ENCODE data around the gene ZNF853.
"Not testable (repeated sequence)": the region's sequence is repeated elsewhere in the genome, so short reads cannot be mapped to it uniquely, and the experiment has no call there.

ZNF853 gene

GRCh38 chr7:6614953-6615722, at the start of gene ZNF853:
ZNF853 (plus strand) TSS chr7:6615610; CDS start chr7:6616175, 565 bp downstream.
- no peak for DNase-seq (ENCODE audit: low read depth)
- TF ChIP-seq, protein P1, sequence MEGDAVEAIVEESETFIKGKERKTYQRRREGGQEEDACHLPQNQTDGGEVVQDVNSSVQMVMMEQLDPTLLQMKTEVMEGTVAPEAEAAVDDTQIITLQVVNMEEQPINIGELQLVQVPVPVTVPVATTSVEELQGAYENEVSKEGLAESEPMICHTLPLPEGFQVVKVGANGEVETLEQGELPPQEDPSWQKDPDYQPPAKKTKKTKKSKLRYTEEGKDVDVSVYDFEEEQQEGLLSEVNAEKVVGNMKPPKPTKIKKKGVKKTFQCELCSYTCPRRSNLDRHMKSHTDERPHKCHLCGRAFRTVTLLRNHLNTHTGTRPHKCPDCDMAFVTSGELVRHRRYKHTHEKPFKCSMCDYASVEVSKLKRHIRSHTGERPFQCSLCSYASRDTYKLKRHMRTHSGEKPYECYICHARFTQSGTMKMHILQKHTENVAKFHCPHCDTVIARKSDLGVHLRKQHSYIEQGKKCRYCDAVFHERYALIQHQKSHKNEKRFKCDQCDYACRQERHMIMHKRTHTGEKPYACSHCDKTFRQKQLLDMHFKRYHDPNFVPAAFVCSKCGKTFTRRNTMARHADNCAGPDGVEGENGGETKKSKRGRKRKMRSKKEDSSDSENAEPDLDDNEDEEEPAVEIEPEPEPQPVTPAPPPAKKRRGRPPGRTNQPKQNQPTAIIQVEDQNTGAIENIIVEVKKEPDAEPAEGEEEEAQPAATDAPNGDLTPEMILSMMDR (IDR thresholded peaks at IDR 0.05; ENCODE audit: control insufficient read depth, extremely low read depth, insufficient read depth) = no peak
- H3K4me3 ChIP-seq (ENCODE audit: low read depth, low read length) = no peak within 1 kb of the TSS

DNA sequence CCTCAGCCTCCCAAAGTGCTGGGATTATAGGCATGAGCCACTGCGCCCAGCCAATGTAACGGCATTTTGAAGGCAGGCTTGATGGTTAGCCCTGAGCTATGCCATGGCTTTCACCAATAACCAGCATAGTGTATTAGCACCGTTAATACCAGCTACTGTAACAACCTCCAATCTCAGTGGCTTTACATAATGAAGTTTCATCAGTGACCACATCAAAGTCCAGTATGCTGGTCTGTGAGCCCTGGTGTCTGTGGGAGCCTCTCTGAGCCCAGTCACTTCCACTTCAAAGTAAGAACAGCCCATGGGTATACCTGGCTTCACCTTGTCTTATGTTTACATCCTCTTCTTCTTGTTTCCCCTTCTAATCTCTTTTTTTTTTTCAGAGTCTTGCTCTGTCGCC, 49.8 kb upstream of the ZNF853 start:
- no peak overlapping the region for H3K4me3 ChIP-seq (ENCODE audit: low read depth, low read length)
- no peak for DNase-seq (ENCODE audit: low read depth)
- TF ChIP-seq, protein P1 (IDR thresholded peaks at IDR 0.05; ENCODE audit: control insufficient read depth, extremely low read depth, insufficient read depth) = no peak

- no peak for DNase-seq (ENCODE audit: low read depth)
- TF ChIP-seq, protein P1 (IDR thresholded peaks at IDR 0.05; ENCODE audit: control insufficient read depth, extremely low read depth, insufficient read depth) = no peak
- no peak overlapping the region for H3K4me3 ChIP-seq (ENCODE audit: low read depth, low read length)
Measured at GRCh38 chr7:6567886-6568285, 47.5 kb upstream of the ZNF853 start.

DNA sequence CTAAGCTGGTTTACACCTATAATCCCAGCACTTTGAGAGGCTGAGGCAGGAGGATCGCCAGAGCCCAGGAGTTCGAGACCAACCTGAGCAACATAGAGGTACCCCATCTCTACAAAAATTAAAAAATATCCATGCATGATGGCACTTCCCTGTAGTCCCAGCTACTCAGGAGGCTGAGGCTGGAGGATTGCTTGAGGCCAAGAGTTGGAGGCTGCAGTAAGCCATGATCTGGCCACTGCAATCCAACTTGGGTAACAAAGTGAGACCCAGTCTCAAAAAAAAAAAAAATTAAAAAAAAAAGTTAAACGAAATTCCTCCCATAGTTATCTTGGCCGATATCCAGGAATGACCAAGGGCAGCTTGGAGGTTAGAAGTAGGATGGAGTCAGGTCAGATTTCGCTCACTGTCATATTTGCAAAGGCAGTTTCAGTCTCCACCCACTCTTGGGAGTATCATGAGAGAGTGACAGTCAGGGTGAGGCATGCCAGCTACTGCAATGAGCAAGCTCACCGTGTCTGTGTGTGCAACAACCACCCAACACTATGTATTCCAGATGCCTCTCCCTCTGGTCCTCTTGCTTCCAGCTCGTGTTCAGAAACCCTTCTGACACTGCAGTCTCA, 44.1 kb upstream of the ZNF853 start:
- no peak for DNase-seq (ENCODE audit: low read depth)
- TF ChIP-seq, protein P1 (IDR thresholded peaks at IDR 0.05; ENCODE audit: control insufficient read depth, extremely low read depth, insufficient read depth) = no peak
- H3K4me3 ChIP-seq (ENCODE audit: low read depth, low read length) = no peak overlapping the region

GRCh38 chr7:6575281-6576023, 40.0 kb upstream of the ZNF853 start:
- DNase-seq (ENCODE audit: low read depth) = no peak
- TF ChIP-seq, protein P1 (IDR thresholded peaks at IDR 0.05; ENCODE audit: control insufficient read depth, extremely low read depth, insufficient read depth) = no peak
- H3K4me3 ChIP-seq (ENCODE audit: low read depth, low read length) = no peak overlapping the region

DNA sequence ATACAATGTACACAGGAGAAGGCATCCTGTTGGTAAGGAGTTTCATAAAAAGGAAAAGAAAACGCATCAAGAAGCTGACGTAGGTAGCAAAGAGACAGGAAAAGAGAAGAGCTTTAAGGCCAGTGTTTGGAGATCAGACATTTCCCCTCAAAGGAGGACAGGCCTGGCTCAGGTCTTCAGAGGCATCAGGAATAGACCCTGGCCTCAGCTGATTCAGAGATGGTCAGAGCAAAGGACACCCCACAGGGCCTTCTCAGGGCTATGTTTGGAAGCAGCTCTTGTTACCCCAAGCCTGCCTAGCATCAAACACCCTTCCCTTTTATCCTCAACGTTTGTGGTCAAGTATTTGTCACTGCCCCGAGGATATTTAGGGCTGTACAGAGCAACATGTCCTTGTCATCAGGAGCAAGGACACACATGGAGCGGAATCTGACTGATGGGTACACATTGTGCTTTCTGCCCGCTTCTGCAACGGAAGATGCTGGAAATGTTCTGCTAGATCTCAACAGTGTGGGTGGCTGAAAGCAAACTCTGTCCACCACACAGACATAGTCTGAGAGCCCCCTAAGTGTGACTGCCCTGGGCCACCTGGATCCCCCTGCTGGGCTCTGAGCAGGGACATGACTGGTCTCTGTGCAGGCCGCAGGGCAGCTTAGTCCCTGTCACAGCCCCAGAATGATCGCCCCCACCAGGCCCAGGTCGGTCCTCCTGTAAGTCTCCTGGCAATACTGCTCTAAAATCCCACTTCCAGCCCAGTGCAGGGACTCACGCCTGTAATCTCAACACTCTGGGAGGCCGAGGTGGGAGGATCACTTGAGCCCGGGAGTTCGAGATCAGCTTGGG, 39.2 kb upstream of the ZNF853 start:
- no peak for DNase-seq (ENCODE audit: low read depth)
- peak overlapping the region; percentile 84 for H3K4me3 ChIP-seq (ENCODE audit: low read depth, low read length)
- TF ChIP-seq, protein P1 (IDR thresholded peaks at IDR 0.05; ENCODE audit: control insufficient read depth, extremely low read depth, insufficient read depth) = no peak

DNA sequence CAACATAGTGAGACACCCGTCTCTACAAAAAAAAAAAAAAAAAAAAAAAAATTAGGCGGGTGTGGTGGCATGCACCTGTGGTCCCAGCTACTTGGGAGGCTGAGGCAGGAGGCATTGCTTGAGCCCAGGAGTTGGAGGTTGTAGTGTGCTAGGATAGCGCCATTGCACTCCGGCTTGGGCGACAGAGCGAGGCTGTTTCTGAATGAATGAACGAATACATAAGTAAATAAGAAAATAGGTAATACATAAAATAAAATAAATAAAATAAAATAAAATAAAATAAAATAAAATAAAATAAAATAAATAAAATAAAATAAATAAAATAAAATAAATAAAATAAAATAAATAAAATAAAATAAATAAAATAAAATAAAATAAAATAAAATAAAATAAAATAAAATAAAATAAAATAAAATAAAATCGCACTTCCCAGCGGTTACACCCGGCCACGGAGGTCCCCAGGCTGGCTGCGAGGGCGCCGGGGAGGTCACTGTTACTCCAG, 38.5 kb upstream of the ZNF853 start:
- peak overlapping the region; percentile 84 for H3K4me3 ChIP-seq (ENCODE audit: low read depth, low read length)
- DNase-seq (ENCODE audit: low read depth) = not testable (repeated sequence)
